Measurements from ENCODE around the gene OVCA2. TPM values are rescaled to one million over a fixed set of nuclear protein-coding genes. Genes with fewer than 3 reads are reported as not detected.

Gene OVCA2
- total RNA-seq, 4 donors from 2014 or later: 12.6 to 50.2 (median 34.4) TPM

DNA sequence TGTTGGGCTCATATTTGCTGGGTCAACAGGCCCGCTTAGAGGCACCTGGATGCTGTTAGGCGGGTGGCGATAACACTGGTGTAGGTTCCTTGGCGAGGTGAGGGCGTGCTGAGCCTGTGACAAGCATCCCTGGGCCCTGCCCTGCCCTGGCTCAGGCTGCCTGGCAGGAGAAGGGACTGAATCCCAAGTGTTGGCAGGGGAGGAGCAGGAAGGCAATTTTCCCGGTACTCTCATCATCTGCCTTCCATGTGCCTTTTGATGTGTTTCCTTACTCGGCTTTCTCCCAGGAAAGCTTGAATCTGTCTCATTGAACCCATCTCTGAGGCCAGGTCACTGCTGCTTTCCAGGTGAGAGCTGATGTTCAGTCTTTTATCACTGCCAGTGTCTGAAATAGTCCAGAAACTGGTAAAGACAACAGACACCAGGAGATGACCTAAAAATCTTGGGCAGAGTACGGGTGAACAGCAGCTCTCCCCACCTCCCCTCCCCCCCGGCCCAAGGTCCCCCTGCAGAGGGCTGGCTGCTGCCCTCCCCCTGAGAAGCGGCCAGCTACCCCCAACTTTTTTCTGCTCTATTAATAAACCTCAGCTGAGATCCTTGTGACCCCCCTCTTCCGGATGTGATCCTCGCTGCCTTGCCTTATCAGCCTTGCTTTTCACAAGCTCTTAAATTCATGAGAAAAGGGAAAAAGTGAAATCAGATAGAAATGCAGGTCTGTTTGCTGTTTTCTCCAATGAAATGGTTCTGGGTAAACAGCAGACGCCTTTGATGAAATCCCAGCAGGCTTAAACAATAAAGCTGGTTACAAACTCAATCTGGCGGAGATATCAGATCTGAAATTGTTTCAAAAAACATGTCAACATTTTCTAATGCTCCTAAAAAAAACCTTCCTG, 45.7 kb upstream of the OVCA2 start:
- peak overlapping the region; percentile 91 to 97 (median 93) for H3K27ac ChIP-seq
- no peaks in the 10 kb centered on the region for H3K27me3 ChIP-seq
- H3K36me3 ChIP-seq: no peaks in the 10 kb centered on the region
- in situ Hi-C loops (cut with MboI; ENCODE audit: low sequenced_read_pairs in 4 of 4) (no loop called here), intact Hi-C loops (cut with DNase I; ENCODE audit: low total_unique reads) (no loop called here)
- H3K4me1 ChIP-seq: peaks cover 39 to 42% of the 10 kb centered on the region in 2 donors
- no peak for DNase-seq
- no peak overlapping the region for H3K4me3 ChIP-seq
- TF ChIP-seq, protein P1, sequence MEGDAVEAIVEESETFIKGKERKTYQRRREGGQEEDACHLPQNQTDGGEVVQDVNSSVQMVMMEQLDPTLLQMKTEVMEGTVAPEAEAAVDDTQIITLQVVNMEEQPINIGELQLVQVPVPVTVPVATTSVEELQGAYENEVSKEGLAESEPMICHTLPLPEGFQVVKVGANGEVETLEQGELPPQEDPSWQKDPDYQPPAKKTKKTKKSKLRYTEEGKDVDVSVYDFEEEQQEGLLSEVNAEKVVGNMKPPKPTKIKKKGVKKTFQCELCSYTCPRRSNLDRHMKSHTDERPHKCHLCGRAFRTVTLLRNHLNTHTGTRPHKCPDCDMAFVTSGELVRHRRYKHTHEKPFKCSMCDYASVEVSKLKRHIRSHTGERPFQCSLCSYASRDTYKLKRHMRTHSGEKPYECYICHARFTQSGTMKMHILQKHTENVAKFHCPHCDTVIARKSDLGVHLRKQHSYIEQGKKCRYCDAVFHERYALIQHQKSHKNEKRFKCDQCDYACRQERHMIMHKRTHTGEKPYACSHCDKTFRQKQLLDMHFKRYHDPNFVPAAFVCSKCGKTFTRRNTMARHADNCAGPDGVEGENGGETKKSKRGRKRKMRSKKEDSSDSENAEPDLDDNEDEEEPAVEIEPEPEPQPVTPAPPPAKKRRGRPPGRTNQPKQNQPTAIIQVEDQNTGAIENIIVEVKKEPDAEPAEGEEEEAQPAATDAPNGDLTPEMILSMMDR (IDR thresholded peaks at IDR 0.05 in 4 of 5, conservative IDR thresholded peaks at IDR 0.05 in 1 of 5): no peak
- TF ChIP-seq POLR2A (IDR thresholded peaks at IDR 0.05): no peak
- no peaks in the 10 kb centered on the region for H3K9me3 ChIP-seq
- no peak for ATAC-seq

- Histone ChIP-seq H3K4me3 (no peak overlapping the region), H3K9me3 (no peaks in the 10 kb centered on the region), H3K36me3 (no peaks in the 10 kb centered on the region), H3K27ac (peak overlapping the region; percentile 91 to 97 (median 93)), H3K27me3 (no peaks in the 10 kb centered on the region), H3K4me1 (peaks cover 39% of the 10 kb centered on the region in 2 donors)
- in situ Hi-C loops (cut with MboI; ENCODE audit: low sequenced_read_pairs in 4 of 4): no loop called here
- no peak for ATAC-seq
- no peak for DNase-seq
- TF ChIP-seq, protein P1 (IDR thresholded peaks at IDR 0.05 in 4 of 5, conservative IDR thresholded peaks at IDR 0.05 in 1 of 5): no peak
- TF ChIP-seq POLR2A (IDR thresholded peaks at IDR 0.05): no peak
- intact Hi-C loops (cut with DNase I; ENCODE audit: low total_unique reads): no loop called here
Measured at GRCh38 chr17:1996800-1997288, 45.0 kb upstream of the OVCA2 start.

DNA sequence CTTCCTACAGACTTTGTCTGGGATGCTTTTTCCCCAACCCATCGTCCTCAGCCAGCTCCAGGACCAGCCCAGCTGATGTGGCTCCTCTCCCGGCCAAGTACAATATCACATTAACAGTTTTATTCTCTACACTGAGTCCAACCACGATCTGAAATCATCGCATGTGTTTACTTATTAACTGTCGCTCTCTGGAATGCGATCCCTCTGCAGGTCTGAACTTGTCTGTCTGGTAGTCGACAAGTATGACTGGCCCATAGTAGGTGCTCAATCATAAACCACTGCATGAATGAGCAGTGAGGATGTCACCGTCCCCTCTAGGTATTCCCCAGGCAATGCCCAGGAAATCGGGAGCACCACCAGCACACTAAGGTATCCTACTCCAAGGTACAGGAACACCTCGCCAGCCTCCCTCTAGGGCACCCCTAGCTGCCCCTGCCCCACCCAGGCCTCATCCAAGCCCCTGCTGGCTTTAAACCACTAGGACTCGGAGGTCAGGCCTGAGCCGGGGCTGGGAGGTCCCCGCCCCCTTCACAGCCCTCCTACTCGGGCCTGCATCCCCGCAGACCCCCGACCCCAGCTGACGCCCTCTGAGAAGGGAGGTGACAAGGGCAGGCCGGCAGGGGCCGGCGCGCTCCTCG, 44.4 kb upstream of the OVCA2 start:
- Histone ChIP-seq H3K4me1 (peaks cover 37 to 39% of the 10 kb centered on the region in 2 donors), H3K9me3 (no peaks in the 10 kb centered on the region), H3K36me3 (no peaks in the 10 kb centered on the region), H3K4me3 (peak overlapping the region in 3 of 4 donors; percentile 45 to 56 (median 48)), H3K27ac (peak overlapping the region; percentile 91 to 97 (median 93)), H3K27me3 (no peaks in the 10 kb centered on the region)
- TF ChIP-seq, protein P1 (IDR thresholded peaks at IDR 0.05 in 4 of 5, conservative IDR thresholded peaks at IDR 0.05 in 1 of 5): no peak
- TF ChIP-seq POLR2A (IDR thresholded peaks at IDR 0.05): no peak
- ATAC-seq (no peak), DNase-seq (no peak)
- in situ Hi-C loops (cut with MboI; ENCODE audit: low sequenced_read_pairs in 4 of 4): no loop called here
- intact Hi-C loops (cut with DNase I; ENCODE audit: low total_unique reads): no loop called here

DNA sequence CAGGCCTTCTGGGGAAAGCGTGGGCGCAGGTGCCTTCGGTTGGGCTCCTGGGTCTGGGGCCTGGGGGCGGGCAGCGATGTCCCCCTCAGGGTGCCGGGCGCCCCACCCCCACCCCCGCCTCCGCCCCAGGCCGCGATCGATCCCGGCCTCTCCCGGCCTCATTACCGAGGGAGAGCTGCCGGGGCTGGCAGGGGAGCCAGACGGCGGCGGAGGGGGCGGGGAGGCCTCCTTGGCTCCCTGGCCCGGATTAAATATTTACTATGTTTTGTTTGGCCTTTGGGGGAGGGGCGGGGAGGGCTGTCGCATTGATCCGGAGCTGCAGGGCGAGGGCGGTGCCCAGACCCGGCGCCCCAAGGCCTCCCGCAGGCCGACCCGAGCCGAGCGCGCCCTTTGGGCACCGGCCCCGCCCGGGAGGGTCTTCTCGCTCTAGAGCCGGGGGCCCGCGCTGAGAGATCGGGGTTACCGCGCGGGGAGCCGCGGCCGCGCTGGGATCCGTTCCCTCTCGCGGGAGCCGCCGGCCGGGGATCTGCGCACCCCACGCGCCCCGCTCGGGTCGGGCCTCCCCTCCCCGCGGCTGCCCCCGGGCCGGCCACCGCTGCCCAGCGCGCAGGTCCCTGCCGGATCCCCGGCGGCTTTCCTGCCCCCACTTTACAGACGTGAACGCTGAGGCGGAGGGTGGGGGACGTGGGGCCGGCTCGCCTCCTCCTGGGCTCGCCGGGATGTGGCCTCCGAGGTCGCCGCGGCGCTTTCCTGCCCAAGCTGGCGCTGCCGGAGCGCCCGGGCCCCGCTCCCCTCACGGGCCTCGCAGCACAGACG, 43.7 kb upstream of the OVCA2 start:
- no peaks in the 10 kb centered on the region for H3K27me3 ChIP-seq
- H3K36me3 ChIP-seq: no peaks in the 10 kb centered on the region
- peak overlapping the region; percentile 91 to 97 (median 93) for H3K27ac ChIP-seq
- ATAC-seq: no peak
- H3K4me1 ChIP-seq: peaks cover 43 to 44% of the 10 kb centered on the region in 2 donors
- no peaks in the 10 kb centered on the region for H3K9me3 ChIP-seq
- DNase-seq: no peak
- intact Hi-C loops (cut with DNase I; ENCODE audit: low total_unique reads) (no loop called here), in situ Hi-C loops (cut with MboI; ENCODE audit: low sequenced_read_pairs in 4 of 4) (no loop called here)
- TF ChIP-seq POLR2A (IDR thresholded peaks at IDR 0.05): no peak
- TF ChIP-seq, protein P1 (IDR thresholded peaks at IDR 0.05 in 4 of 5, conservative IDR thresholded peaks at IDR 0.05 in 1 of 5): no peak
- H3K4me3 ChIP-seq: peak overlapping the region; percentile 45 to 56 (median 48)
